GM19467 (cell line): Measurements from ENCODE around the gene PYURF.
"Not testable (repeated sequence)": the region's sequence is repeated elsewhere in the genome, so short reads cannot be mapped to it uniquely, and the experiment has no call there.

ENCODE experiments used
- ATAC-seq: cut with Tn5 transposase; IDR thresholded peaks from one replicate; pipeline ENCODE4 v1.9.1; 2021; ENCODE audit warnings: mild to moderate bottlenecking, moderate library complexity; ENCODE audit not compliant: unreplicated experiment

The PYURF gene

GRCh38 chr4:88523325-88524129 is at the start of gene PYURF:
Gene PYURF (minus strand): TSS chr4:88523776. CDS start chr4:88523700, 76 bp downstream.
- ATAC-seq, result peak; percentile 80

DNA sequence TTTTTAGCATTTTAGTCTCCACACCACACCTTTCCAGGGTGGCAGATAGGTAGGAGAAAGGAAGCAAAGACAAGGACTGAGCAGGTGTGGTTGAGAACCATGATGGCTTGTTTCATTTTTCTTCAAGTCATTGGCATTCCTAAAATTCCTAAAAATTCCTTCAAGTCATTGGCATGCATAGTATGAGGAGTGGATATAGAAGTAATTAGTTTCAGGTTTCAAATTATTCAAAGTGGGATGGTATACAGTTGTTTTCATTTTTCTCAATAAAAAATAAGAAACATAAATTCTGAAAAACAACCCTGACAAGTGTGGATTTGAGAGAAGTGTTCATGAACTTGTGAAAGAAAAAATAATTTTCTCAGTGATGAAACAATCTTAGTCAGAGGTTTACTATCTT is 46.4 kb upstream of the PYURF start:
- ATAC-seq, result no peak

DNA sequence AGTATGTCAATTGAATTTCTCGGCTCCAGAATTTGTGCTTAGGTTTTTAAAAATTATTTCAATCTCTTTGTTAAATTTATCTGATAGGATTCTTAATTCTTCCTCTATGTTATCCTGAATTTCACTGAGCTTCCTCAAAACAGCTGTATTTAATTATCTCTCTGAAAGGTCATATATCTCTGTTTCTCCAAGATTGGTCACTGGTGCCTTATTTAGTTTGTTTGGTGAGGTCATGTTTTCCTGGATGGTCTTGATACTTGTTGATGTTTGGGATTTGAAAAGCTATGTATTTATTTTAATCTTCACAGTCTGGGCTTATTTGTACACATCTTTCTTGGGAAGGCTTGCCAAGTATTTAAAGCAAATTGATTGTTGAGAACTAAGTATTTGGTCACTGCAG is 44.0 kb upstream of the PYURF start:
- no peak for ATAC-seq

DNA sequence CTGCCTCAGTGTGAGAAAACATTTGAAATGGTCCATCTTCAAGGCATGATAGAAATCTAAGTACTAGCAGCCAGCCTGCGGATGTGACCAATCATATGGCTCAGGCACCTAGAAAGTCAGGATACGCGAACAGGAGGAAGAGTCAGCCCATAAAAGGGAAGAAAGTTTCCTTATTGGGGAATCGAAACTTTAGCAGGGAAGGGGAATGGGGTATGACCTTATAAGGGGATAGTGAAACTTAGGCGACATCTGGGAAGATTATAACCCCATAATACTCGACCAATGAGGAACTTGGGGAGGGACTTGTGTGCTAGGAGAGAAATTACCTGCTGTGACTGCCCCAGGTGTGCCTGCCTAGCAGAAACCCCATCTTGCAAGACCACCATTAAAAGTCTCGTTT is 26.2 kb upstream of the PYURF start:
- ATAC-seq, result no peak

DNA sequence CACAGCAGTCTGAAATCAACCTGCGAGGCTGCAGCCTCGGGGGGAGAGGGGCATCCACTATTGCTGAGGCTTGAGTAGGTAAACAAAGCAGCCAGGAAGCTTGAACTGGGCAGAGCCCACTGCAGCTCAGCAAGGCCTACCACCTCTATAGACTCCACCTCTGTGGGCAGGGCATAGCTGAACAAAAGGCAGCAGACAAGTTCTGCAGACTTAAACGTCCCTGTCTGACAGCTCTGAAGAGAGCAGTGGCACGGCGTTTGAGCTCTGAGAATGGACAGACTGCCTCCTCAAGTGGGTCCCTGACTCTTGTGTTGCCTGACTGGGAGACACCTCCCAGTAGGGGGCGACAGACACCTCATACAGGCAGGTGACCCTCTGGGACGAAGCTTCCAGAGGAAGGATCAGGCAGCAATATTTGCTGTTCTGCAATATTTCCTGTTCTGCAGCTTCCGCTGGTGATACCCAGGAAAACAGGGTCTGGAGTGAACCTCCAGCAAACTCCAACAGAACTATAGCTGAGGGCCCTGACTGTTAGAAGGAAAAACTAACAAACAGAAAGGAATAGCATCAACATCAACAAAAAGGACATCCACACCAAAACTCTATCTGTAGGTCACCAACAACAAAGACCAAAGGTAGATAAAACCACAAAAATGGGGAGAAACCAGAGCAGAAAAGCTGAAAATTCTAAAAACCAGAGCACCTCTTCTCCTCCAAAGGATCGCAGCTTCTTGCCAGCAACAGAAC is 15.9 kb upstream of the PYURF start:
- ATAC-seq, result not testable (repeated sequence)

- no peak for ATAC-seq
Observed at GRCh38 chr4:88537709-88538108, 14.1 kb upstream of the PYURF start.

DNA sequence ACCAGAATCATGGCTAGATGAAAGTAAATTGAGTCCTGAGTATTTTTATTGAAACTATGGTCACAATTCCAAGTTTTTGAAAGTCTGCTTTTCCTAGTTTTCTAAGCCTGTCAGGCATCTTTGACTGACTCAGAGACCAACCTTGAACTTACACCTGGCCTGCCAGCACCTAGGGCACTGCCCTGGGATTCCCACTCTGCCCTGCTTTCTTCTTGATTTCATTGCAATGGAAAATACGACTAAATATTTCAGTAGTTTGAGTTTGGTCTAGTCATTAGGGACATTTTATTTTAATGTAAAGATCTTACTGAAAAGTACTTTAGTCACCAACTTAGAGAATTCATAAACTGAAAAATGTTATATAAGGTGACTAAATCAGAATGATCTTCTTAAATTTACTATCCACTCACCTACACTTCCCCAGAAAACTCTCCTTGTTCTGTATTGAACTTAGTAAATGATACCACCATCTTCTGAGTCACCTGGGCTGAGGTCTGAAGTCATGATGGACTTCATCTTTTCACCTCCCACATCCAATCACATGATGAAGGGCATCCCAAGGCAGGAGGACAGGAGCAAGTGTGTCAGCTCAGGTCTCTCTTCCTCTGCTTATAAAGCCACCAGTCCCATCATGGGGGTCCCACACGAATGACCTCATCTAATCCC is 11.6 kb upstream of the PYURF start:
- ATAC-seq, result no peak

DNA sequence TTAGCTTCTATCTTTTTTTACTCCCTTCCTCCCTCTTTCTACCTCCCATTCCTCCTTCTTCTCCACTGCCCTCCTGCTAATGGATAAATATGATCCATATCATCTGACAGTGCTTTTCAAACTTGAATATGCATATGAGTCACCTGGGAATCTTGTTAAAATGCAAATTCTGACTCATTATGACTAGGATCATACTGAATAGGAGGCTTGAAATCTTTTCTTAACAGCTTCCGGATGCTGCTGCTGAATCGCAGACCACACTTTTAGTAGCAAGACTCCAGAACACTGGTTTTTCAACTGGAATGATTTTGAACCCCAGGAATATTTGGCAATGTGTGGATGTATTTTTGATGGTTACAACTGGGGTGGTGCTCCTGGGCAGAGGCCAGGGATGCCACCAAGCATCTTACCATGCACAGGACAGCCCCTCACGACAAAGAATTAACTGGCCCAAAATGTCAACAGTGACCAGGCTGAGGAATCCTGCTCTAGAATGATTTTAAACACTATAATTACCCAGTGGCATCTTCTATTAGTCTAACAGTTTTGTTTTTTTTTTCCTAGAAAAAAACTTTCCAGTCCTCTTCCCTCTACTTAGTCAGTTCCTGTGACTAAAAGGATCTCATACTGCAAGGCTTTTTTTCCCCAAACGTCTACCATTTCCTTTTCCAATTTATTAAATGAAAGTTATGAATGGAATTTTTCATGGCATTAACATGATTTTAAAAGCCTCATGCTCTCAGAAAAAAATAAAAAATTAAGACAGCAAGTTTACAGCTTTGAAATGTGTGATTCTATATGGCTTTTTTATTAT is 10.6 kb upstream of the PYURF start:
- ATAC-seq, result no peak

DNA sequence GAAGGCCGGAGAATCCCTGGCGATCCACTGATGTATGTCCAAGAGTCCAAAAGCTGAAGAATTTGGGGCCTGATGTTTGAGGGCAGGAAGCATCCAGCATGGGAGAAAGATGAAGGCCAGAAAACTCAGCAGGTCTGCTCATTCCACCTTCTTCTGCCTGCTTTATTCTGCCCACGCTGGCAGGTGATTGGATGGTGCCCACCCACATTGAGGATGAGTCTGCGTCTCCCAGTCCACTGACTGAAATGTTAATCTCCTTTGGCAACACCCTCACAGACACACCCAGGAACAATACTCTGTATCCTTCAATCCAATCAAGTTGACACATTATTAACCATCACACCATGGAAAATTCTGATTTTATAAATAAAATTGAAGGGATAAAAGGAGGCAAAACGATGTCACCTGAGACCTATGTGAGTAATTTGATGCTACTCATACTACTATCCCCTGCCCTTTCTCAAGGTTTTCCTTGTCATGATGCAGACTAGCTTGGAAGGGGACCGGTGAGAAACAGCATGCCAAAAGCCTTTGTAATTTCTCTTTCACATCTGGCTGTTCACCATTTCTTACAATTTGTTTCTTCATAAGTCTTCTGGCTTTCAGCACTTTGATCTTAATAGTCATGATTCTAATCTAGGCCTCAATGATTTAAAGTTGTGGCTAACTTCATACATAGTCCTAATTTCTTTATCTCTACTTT is 9.7 kb upstream of the PYURF start:
- no peak for ATAC-seq

DNA sequence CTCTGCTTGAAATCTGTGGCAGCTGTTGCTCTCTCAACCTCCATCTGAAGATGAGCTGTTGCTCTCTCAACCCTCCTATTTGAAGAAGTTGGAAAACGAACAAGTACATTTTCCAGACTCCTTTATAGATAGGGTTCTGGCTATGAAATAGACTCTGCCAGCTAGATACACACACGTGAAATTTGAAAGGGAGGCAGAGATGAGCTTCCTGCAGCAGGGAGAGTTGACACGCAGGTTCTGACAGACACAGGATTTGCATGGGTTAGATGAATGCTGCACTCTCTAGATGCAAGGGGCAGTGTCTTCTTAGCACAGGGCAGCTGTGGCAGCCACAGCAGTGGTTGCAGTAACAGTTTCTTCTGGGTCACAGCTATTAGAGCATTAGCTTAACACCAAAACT is 8.0 kb upstream of the PYURF start:
- no peak for ATAC-seq

DNA sequence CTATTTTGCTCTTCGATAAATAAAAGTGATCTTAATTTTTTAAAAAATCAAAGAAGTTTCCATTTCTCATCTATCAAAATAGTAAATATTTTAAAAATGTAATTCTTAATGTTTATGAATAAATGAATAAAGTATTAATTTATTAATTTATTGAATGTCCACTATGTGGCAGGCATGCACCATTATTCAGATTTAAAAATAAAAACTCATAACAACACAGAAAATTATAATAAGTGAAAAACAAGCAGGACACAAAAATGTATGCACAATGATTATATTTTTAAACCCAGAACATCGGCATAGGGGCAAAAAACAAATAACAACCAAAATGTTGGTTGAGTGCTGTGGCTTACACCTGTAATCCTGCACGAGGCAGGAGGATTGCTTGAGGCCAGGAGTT is 5.3 kb upstream of the PYURF start:
- ATAC-seq, result no peak

DNA sequence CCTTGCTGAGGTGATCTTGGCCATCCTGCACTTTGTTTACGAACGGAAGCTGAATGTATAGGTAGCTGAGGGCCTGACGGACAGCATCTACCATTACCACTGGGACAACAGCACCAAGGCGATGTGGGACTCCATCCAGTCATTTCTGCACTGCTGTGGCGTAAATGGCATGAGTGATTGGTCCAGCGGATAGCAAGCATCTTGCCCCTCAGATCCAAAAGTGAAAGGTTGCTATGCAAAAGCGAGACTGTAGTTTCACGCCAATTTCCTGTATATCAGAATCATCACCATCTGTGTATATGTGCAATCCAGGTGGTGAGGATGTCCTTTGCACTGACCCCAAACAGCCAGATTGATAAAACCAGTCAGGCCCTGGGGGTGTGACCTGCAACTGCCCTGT is 4.2 kb upstream of the PYURF start:
- peak; percentile 32 for ATAC-seq

DNA sequence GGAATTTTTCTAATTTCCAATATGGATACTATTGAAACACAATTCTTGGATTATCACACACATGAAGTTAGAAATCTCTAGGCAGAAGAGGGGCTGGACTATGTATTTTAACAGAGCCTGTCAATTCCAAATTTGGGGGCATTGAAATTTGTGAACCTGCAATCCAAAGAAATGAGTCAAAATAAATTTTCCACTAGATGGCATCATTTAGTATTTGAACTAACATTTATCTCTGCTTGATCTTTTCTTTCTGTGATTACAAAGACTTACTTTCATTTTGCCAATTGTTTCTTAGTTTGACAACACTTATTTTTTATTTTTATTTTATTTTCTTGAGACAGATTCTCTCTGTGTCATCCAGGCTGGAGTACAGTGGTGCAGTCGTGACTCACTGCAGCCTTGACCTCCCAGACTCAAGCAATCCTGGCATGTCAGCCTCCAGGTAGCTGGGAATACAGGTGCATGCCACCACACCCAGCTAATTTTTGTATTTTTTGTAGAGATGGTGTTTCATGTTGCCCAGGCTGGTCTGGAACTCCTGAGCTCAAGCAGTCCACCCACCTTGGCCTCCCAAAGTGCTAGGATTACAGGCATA is 2.7 kb upstream of the PYURF start:
- ATAC-seq, result no peak

DNA sequence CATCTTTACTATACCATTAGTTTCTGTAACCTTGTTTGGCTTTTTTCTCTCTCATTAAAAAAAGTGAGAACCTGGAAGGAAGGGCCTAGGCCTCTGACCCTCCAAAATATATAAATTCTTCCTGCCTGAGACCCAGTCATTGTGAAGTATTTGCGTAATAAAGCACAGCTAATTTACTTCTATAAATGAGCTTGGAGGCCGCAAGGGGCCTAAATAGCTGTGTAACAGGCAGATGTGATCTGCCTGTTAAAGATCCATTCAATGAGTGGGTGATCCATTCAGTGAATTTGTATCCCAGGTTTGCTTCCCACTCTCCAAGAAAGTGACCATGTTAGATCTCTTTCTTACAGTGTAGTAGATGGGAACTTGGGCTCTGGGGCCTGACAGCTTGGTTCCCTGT is 595 bp upstream of the PYURF start:
- ATAC-seq, result no peak

- no peak for ATAC-seq
Observed at GRCh38 chr4:88522702-88523324, 763 bp downstream of the PYURF start.

DNA sequence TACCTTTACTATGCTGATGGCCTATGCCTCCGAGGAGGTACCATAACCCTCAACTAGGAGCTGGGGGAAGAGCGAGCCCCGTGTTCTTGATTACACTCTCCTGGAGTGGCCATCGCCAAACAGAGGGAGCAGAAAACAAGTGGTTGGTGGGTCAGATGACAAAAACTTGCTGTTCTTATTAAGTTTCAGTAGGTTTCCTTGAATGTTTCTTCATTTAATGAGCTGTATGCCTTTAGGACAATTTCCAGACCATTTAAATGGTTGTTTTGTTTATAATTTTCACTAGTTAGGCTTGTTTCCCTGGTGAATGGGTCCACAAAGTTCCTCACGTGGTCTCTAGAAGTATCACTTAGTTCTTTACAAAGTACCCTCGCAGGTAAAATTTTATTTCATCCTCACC is 4.7 kb downstream of the PYURF start:
- ATAC-seq, result no peak

- no peak for ATAC-seq
Observed at GRCh38 chr4:88517825-88518224, 5.8 kb downstream of the PYURF start.

DNA sequence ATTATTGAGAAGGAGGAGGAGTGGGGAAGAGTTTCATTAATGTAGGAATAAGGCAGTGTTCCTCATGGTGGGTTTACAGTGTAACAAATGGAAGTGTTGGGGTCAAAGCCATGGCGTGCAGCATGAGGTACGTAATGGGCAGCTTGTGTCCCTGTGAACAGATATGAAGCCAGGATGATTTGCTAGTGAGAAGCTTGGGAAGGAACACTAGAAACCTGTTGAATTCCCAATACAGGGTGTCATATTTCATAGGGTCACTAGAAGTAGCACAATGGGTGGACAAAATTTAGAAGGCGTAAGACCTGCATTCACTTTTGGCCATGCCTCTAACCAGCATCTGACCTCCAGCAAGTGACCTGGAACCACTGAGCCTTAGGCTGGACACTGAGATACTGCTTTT is 6.8 kb downstream of the PYURF start:
- ATAC-seq, result no peak
